HG02938 (cell line): Measurements from ENCODE around the gene SLC35F1.

Experiments
- ATAC-seq: cut with Tn5 transposase; IDR thresholded peaks from one replicate; pipeline ENCODE4 v1.9.1; 2021; ENCODE audit warnings: mild to moderate bottlenecking, moderate library complexity; ENCODE audit not compliant: unreplicated experiment

The SLC35F1 gene

GRCh38 chr6:118186672-118187567 lies 279.9 kb downstream of the SLC35F1 start:
- ATAC-seq, result peak; percentile 70

GRCh38 chr6:118187568-118188164 lies 280.6 kb downstream of the SLC35F1 start:
- ATAC-seq, result peak; percentile 33

GRCh38 chr6:118188561-118188960 lies 281.5 kb downstream of the SLC35F1 start:
- no peak for ATAC-seq

- no peak for ATAC-seq
Measured at GRCh38 chr6:118197539-118197938, 290.5 kb downstream of the SLC35F1 start.

GRCh38 chr6:118198746-118199145 lies 291.7 kb downstream of the SLC35F1 start:
- ATAC-seq, result no peak

GRCh38 chr6:118200160-118200559 lies 293.1 kb downstream of the SLC35F1 start:
- no peak for ATAC-seq

- ATAC-seq, result no peak
Measured at GRCh38 chr6:118202517-118202916, 295.5 kb downstream of the SLC35F1 start.

- no peak for ATAC-seq
Measured at GRCh38 chr6:118203545-118203944, 296.5 kb downstream of the SLC35F1 start.

- no peak for ATAC-seq
Measured at GRCh38 chr6:118206221-118206620, 299.2 kb downstream of the SLC35F1 start.

GRCh38 chr6:118207947-118208346 lies 300.9 kb downstream of the SLC35F1 start:
- ATAC-seq, result no peak

- ATAC-seq, result no peak
Measured at GRCh38 chr6:118212451-118213173, 305.5 kb downstream of the SLC35F1 start.

GRCh38 chr6:118215269-118215668 lies 308.2 kb downstream of the SLC35F1 start:
- no peak for ATAC-seq

GRCh38 chr6:118216751-118217150 lies 309.7 kb downstream of the SLC35F1 start:
- no peak for ATAC-seq

- no peak for ATAC-seq
Measured at GRCh38 chr6:118218156-118218555, 311.1 kb downstream of the SLC35F1 start.

GRCh38 chr6:118220429-118221128 lies 313.5 kb downstream of the SLC35F1 start:
- ATAC-seq, result no peak

- ATAC-seq, result no peak
Measured at GRCh38 chr6:118223316-118223715, 316.3 kb downstream of the SLC35F1 start.

GRCh38 chr6:118228886-118229285 lies 321.8 kb downstream of the SLC35F1 start:
- no peak for ATAC-seq

GRCh38 chr6:118240878-118241528 lies 333.9 kb downstream of the SLC35F1 start:
- peak; percentile 92 for ATAC-seq

- no peak for ATAC-seq
Measured at GRCh38 chr6:118246406-118246805, 339.3 kb downstream of the SLC35F1 start.

- no peak for ATAC-seq
Measured at GRCh38 chr6:118248171-118248570, 341.1 kb downstream of the SLC35F1 start.
